Muscle layer of colon (tissue), 2 donors: Measurements from ENCODE around the gene TPO.

Experiments
- H3K27ac ChIP-seq: one replicate; pipeline ENCODE4 v1.7.0; 2013; ENCODE audit warnings: low read depth, mild to moderate bottlenecking, low read length, moderate library complexity
- H3K27me3 ChIP-seq, 2 donors: one replicate each; pipeline ENCODE4 v1.7.0; 2013; ENCODE audit warnings: low read length in 2 of 2, mild to moderate bottlenecking in 2 of 2; ENCODE audit not compliant: insufficient read depth in 2 of 2, control insufficient read depth in 1 of 2
- H3K36me3 ChIP-seq: one replicate; pipeline ENCODE4 v1.7.0; 2013; ENCODE audit warnings: mild to moderate bottlenecking, low read length; ENCODE audit not compliant: insufficient read depth
- H3K4me1 ChIP-seq: one replicate; pipeline ENCODE4 v1.7.0; 2013; ENCODE audit warnings: mild to moderate bottlenecking, low read length; ENCODE audit not compliant: insufficient read depth
- H3K4me3 ChIP-seq, 2 donors: one replicate each; pipeline ENCODE4 v1.7.0; 2013; ENCODE audit warnings: low read length in 2 of 2, low read depth in 1 of 2, mild to moderate bottlenecking in 1 of 2, moderate library complexity in 1 of 2
- H3K9ac ChIP-seq: one replicate; pipeline ENCODE4 v1.7.0; 2013; ENCODE audit warnings: low read length
- H3K9me3 ChIP-seq: one replicate; pipeline ENCODE4 v1.7.0; 2013; ENCODE audit warnings: mild to moderate bottlenecking, low read length
- donor health status: abdominal sarcoma.
- donor health status: Adenocarcinoma of cecum.

Gene TPO

GRCh38 chr2:1518331-1518803, 105.1 kb downstream of the TPO start:
- Histone ChIP-seq H3K4me3 (no peak overlapping the region), H3K36me3 (no peaks in the 10 kb centered on the region), H3K9me3 (no peaks in the 10 kb centered on the region), H3K4me1 (no peaks in the 10 kb centered on the region), H3K27ac (no peak overlapping the region), H3K27me3 (no peaks in the 10 kb centered on the region), H3K9ac (no peak overlapping the region)

- Histone ChIP-seq H3K9ac (no peak overlapping the region), H3K27me3 (no peaks in the 10 kb centered on the region), H3K9me3 (no peaks in the 10 kb centered on the region), H3K36me3 (no peaks in the 10 kb centered on the region), H3K4me3 (no peak overlapping the region), H3K27ac (no peak overlapping the region), H3K4me1 (no peaks in the 10 kb centered on the region)
Measured at GRCh38 chr2:1518867-1519530, 105.7 kb downstream of the TPO start.

GRCh38 chr2:1521191-1521877, 108.1 kb downstream of the TPO start:
- no peak overlapping the region for H3K4me3 ChIP-seq

GRCh38 chr2:1521878-1522830, 108.9 kb downstream of the TPO start:
- no peaks in the 10 kb centered on the region for H3K4me1 ChIP-seq
- H3K9me3 ChIP-seq: no peaks in the 10 kb centered on the region
- no peak overlapping the region for H3K27ac ChIP-seq
- no peaks in the 10 kb centered on the region for H3K36me3 ChIP-seq
- no peak overlapping the region for H3K4me3 ChIP-seq
- H3K27me3 ChIP-seq: no peaks in the 10 kb centered on the region
- H3K9ac ChIP-seq: no peak overlapping the region

More at GRCh38 chr2:1521191-1521877, 108.1 kb downstream of the TPO start:
- H3K27me3 ChIP-seq: no peaks in the 10 kb centered on the region
- H3K4me1 ChIP-seq: no peaks in the 10 kb centered on the region
- no peak overlapping the region for H3K27ac ChIP-seq
- no peaks in the 10 kb centered on the region for H3K9me3 ChIP-seq
- H3K9ac ChIP-seq: no peak overlapping the region
- no peaks in the 10 kb centered on the region for H3K36me3 ChIP-seq

- no peaks in the 10 kb centered on the region for H3K4me1 ChIP-seq
- H3K27ac ChIP-seq: no peak overlapping the region
- no peaks in the 10 kb centered on the region for H3K36me3 ChIP-seq
- no peaks in the 10 kb centered on the region for H3K9me3 ChIP-seq
- H3K4me3 ChIP-seq: no peak overlapping the region
- H3K27me3 ChIP-seq: peaks cover 0 to 13% of the 10 kb centered on the region in 2 donors
- H3K9ac ChIP-seq: no peak overlapping the region
Measured at GRCh38 chr2:1527153-1527992, 114.1 kb downstream of the TPO start.

- Histone ChIP-seq H3K9me3 (no peaks in the 10 kb centered on the region), H3K27ac (no peak overlapping the region), H3K4me1 (no peaks in the 10 kb centered on the region), H3K36me3 (no peaks in the 10 kb centered on the region), H3K27me3 (peaks cover 0 to 13% of the 10 kb centered on the region in 2 donors), H3K9ac (no peak overlapping the region), H3K4me3 (no peak overlapping the region)
Measured at GRCh38 chr2:1528273-1529064, 115.2 kb downstream of the TPO start.

- H3K36me3 ChIP-seq: no peaks in the 10 kb centered on the region
- H3K4me3 ChIP-seq: no peak overlapping the region
- no peaks in the 10 kb centered on the region for H3K27me3 ChIP-seq
- peaks cover 4% of the 10 kb centered on the region for H3K4me1 ChIP-seq
- H3K9ac ChIP-seq: no peak overlapping the region
- H3K27ac ChIP-seq: no peak overlapping the region
- H3K9me3 ChIP-seq: no peaks in the 10 kb centered on the region
Measured at GRCh38 chr2:1538663-1539062, 125.4 kb downstream of the TPO start.

GRCh38 chr2:1539441-1539840, 126.2 kb downstream of the TPO start:
- H3K36me3 ChIP-seq: no peaks in the 10 kb centered on the region
- peaks cover 4% of the 10 kb centered on the region for H3K4me1 ChIP-seq
- H3K9ac ChIP-seq: no peak overlapping the region
- H3K4me3 ChIP-seq: no peak overlapping the region
- H3K9me3 ChIP-seq: no peaks in the 10 kb centered on the region
- no peak overlapping the region for H3K27ac ChIP-seq
- no peaks in the 10 kb centered on the region for H3K27me3 ChIP-seq

- Histone ChIP-seq H3K9ac (no peak overlapping the region), H3K4me1 (peaks cover 4% of the 10 kb centered on the region), H3K9me3 (no peaks in the 10 kb centered on the region), H3K27me3 (no peaks in the 10 kb centered on the region), H3K27ac (no peak overlapping the region), H3K36me3 (no peaks in the 10 kb centered on the region), H3K4me3 (no peak overlapping the region)
Measured at GRCh38 chr2:1539973-1540372, 126.7 kb downstream of the TPO start.

GRCh38 chr2:1540481-1540880, 127.2 kb downstream of the TPO start:
- H3K36me3 ChIP-seq: no peaks in the 10 kb centered on the region
- H3K27ac ChIP-seq: no peak overlapping the region
- no peaks in the 10 kb centered on the region for H3K27me3 ChIP-seq
- H3K4me3 ChIP-seq: no peak overlapping the region
- no peaks in the 10 kb centered on the region for H3K9me3 ChIP-seq
- peaks cover 4% of the 10 kb centered on the region for H3K4me1 ChIP-seq
- no peak overlapping the region for H3K9ac ChIP-seq
